Sigmoid colon (tissue), 7 donors: ENCODE measurements around the gene KRTAP5-2. TPM values are rescaled to one million over a fixed set of nuclear protein-coding genes. Genes with fewer than 3 reads are reported as not detected.

Source experiments
- DNase-seq: peaks from one replicate; pipeline ENCODE4 v3.0.0-alpha.2; 2019
- H3K27ac ChIP-seq, 4 donors: fragments of 200-600 bp; sonication (generic); one replicate each; pipeline ENCODE4 v1.5.1; 2016 to 2019; ENCODE audit warnings: mild to moderate bottlenecking in 1 of 4
- H3K27me3 ChIP-seq, 3 donors: fragments of 200-600 bp; sonication (generic); one replicate each; pipeline ENCODE4 v1.5.1; 2019; ENCODE audit warnings: mild to moderate bottlenecking in 1 of 3
- H3K36me3 ChIP-seq, 4 donors: fragments of 200-600 bp; sonication (generic); one replicate each; pipeline ENCODE4 v1.5.1; 2016 to 2019
- H3K4me1 ChIP-seq, 4 donors: fragments of 200-600 bp; sonication (generic); one replicate each; pipeline ENCODE4 v1.5.1; 2017 to 2019
- H3K4me3 ChIP-seq, 4 donors: fragments of 200-600 bp; sonication (generic); one replicate each; pipeline ENCODE4 v1.5.1; 2017 to 2019; ENCODE audit warnings: mild to moderate bottlenecking in 2 of 4, moderate library complexity in 1 of 4
- H3K9me3 ChIP-seq, 4 donors: fragments of 200-600 bp in 3 of 4; sonication (generic) in 3 of 4; one replicate each; pipeline versions ENCODE4 v1.5.1 to v1.6.1; 2013 to 2019
- CTCF ChIP-seq, 4 experiments: fragments of 450-650 bp in 3 of 4; fragments of 200-600 bp in 1 of 4; IDR thresholded peaks; one replicate each; pipeline ENCODE4 v1.5.1; 2016 to 2019; ENCODE audit warnings: antibody characterized with exemption in 4 of 4, mild to moderate bottlenecking in 3 of 4, moderate library complexity in 2 of 4
- EP300 ChIP-seq, 4 donors: sonication (generic); formaldehyde crosslinking; IDR thresholded peaks; one replicate each; pipeline ENCODE4 v1.6.1; 2017; ENCODE audit warnings: antibody characterized with exemption in 4 of 4
- POLR2A ChIP-seq, 2 donors: fragments of 450-650 bp; IDR thresholded peaks; one replicate each; pipeline ENCODE4 v1.6.1; 2016; ENCODE audit warnings: antibody characterized with exemption in 2 of 2, mild to moderate bottlenecking in 2 of 2, moderate library complexity in 2 of 2
- POLR2AphosphoS5 ChIP-seq, 4 donors: sonication (generic); formaldehyde crosslinking; IDR thresholded peaks; one replicate each; pipeline ENCODE4 v1.6.1; 2017; ENCODE audit warnings: antibody characterized with exemption in 4 of 4
- WGBS, 2 donors: extraction: QIAGEN DNeasy Blood & Tissue Kit; methylation state at CpG; one replicate each; pipeline ENCODE4 v1.1.7; 2013; 5-methylcytosine and 5-hydroxymethylcytosine counted together
- intact Hi-C: fragments of 100-400 bp; cut with DNase I; formaldehyde crosslinking; loops from one replicate; pipeline ENCODE4 v1.15.1; 2023
- polyA plus RNA-seq, 3 donors: library from polyadenylated mRNA; stranded (reverse); fragments of 200-250 nt; gene quantifications; one replicate each; pipeline ENCODE4 v1.2.3, GENCODE V29; 2013
- total RNA-seq, 4 donors: library from RNA; depleted of rRNA; stranded (reverse); fragments of >200 nt; gene quantifications; one replicate each; pipeline ENCODE4 v1.1.0, GENCODE V29; 2016
- donor health status: healthy with polysubstance abuse.
- donor health status: Bipolar disorder and iron deficiency.
- donor health status: healthy.

Gene KRTAP5-2
- total and polyA plus RNA-seq, 7 donors: 0.29 TPM; not detected in 6

- WGBS, 2 donors: 77 to 89% methylated on average over 9 of the region's 9 CpGs
- H3K27me3 ChIP-seq: no peaks in the 10 kb centered on the region
- peaks cover 0 to 47% (median 39%) of the 10 kb centered on the region in 4 donors for H3K4me1 ChIP-seq
- no peak overlapping the region for H3K4me3 ChIP-seq
- DNase-seq: no peak
- peak overlapping the region in 1 of 4 donors; percentile 31 for H3K27ac ChIP-seq
- intact Hi-C loops: loop anchor here (5.0 kb wide), 1 partner anchor 93 kb away; no protein-coding TSS in a partner anchor
- H3K36me3 ChIP-seq: peaks cover 0 to 11% (median 2%) of the 10 kb centered on the region in 4 donors
- TF ChIP-seq EP300 (IDR thresholded peaks at IDR 0.05) (no peak), POLR2A (IDR thresholded peaks at IDR 0.05) (no peak), CTCF (IDR thresholded peaks at IDR 0.05) (no peak), POLR2AphosphoS5 (IDR thresholded peaks at IDR 0.05) (no peak)
- H3K9me3 ChIP-seq: no peaks in the 10 kb centered on the region
Observed at GRCh38 chr11:1555713-1556153, 42.4 kb downstream of the KRTAP5-2 start.

GRCh38 chr11:1554981-1555712 lies 42.9 kb downstream of the KRTAP5-2 start:
- intact Hi-C loops: loop anchor here (5.0 kb wide), 1 partner anchor 93 kb away; no protein-coding TSS in a partner anchor
- H3K9me3 ChIP-seq: no peaks in the 10 kb centered on the region
- H3K27ac ChIP-seq: peak overlapping the region in 2 of 4 donors; percentile 3 to 31
- no peak for TF ChIP-seq CTCF (IDR thresholded peaks at IDR 0.05)
- H3K4me1 ChIP-seq: peaks cover 0 to 41% (median 35%) of the 10 kb centered on the region in 4 donors
- peaks cover 0 to 6% (median under 1%) of the 10 kb centered on the region in 4 donors for H3K36me3 ChIP-seq
- WGBS, 2 donors: 55 to 78% methylated on average over 13 of the region's 13 CpGs
- no peaks in the 10 kb centered on the region for H3K27me3 ChIP-seq
- no peak for DNase-seq
- no peak overlapping the region for H3K4me3 ChIP-seq

- Histone ChIP-seq H3K9me3 (no peaks in the 10 kb centered on the region), H3K4me1 (peaks cover 0 to 31% (median 24%) of the 10 kb centered on the region in 4 donors), H3K4me3 (no peak overlapping the region), H3K36me3 (peaks cover 0 to 6% (median 0%) of the 10 kb centered on the region in 4 donors), H3K27me3 (no peaks in the 10 kb centered on the region), H3K27ac (peak overlapping the region in 1 of 4 donors; percentile 55)
- no peak for DNase-seq
- TF ChIP-seq POLR2A (IDR thresholded peaks at IDR 0.05): no peak
- peak in 1 of 4 experiments; percentile 25 for TF ChIP-seq CTCF (IDR thresholded peaks at IDR 0.05)
- intact Hi-C loops: no loop called here
- WGBS, 2 donors: 9 to 52% methylated on average over 20 of the region's 20 CpGs
Observed at GRCh38 chr11:1553808-1554594, 44.1 kb downstream of the KRTAP5-2 start.

- intact Hi-C loops: no loop called here
- no peaks in the 10 kb centered on the region for H3K9me3 ChIP-seq
- no peak overlapping the region for H3K4me3 ChIP-seq
- H3K4me1 ChIP-seq: peaks cover 0 to 41% (median 34%) of the 10 kb centered on the region in 4 donors
- peaks cover 7 to 29% (median 23%) of the 10 kb centered on the region in 3 donors for H3K27me3 ChIP-seq
- DNase-seq: no peak
- H3K27ac ChIP-seq: peak overlapping the region; percentile 54 to 79 (median 73)
- 82% methylated on average over 13 of the region's 13 CpGs for WGBS, 2 donors
- no peaks in the 10 kb centered on the region for H3K36me3 ChIP-seq
- no peak for TF ChIP-seq POLR2A (IDR thresholded peaks at IDR 0.05)
- no peak for TF ChIP-seq POLR2AphosphoS5 (IDR thresholded peaks at IDR 0.05)
- no peak for TF ChIP-seq EP300 (IDR thresholded peaks at IDR 0.05)
- no peak for TF ChIP-seq CTCF (IDR thresholded peaks at IDR 0.05)
Observed at GRCh38 chr11:1549338-1550330, 48.5 kb downstream of the KRTAP5-2 start.
